Brain microvascular endothelial cell (primary cell): ENCODE data around the gene CNTN6.

Experiments used
- DNase-seq: peaks from one replicate; pipeline ENCODE4 v3.0.0-alpha.2; 2020
- H3K27ac ChIP-seq: fragments of 250-450 bp; sonication (Bioruptor Pico); 2 replicates; pipeline ENCODE4 v1.5.1; 2020; ENCODE audit warnings: mild to moderate bottlenecking, moderate library complexity
- H3K27me3 ChIP-seq: fragments of 250-450 bp; sonication (Bioruptor Pico); replicated peaks from 2 replicates; pipeline ENCODE4 v1.5.1; 2020; ENCODE audit warnings: mild to moderate bottlenecking
- H3K36me3 ChIP-seq: fragments of 250-450 bp; sonication (Bioruptor Pico); replicated peaks from 2 replicates; pipeline ENCODE4 v1.5.1; 2020; ENCODE audit warnings: mild to moderate bottlenecking
- H3K4me3 ChIP-seq: 2 replicates; pipeline ENCODE4 v1.5.1; 2011; ENCODE audit warnings: low read depth, mild to moderate bottlenecking, control low read depth, low read length, moderate library complexity
- in situ Hi-C: cut with HindIII; loops from 2 replicates; pipeline ENCODE4 v1.10.0; 2017; ENCODE audit warnings: low sequenced_read_pairs, low pct_ligation_motif_present
- TF ChIP-seq, protein P1 (sequence below): IDR thresholded peaks from 2 replicates; pipeline ENCODE4 v1.5.1; 2011; ENCODE audit warnings: low read depth, mild to moderate bottlenecking, moderate library complexity, low read length, control low read depth, inconsistent platforms; ENCODE audit errors: missing control alignments

CNTN6 gene

DNA sequence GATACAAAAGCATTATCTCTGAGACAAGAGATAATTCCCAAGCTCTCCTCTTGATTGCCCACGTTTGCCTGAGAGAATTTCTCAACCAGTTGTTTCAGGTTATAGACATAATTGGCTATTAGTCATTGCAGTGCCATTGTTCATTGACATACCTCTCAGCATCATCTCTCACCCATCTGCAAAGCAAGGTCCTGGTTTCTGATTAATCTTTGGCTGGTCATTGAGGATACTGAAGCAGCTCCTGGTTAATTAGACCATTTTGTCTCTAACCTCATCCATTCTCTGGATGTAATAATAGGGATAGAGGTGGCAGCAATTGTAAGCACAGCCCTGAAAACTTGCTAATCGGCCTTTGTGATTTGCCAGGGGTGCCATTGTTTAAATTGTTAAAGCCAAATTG is 104.2 kb downstream of the CNTN6 start:
- Histone ChIP-seq H3K36me3 (no peaks in the 10 kb centered on the region), H3K4me3 (no peak overlapping the region), H3K27ac (no peak overlapping the region), H3K27me3 (no peaks in the 10 kb centered on the region)
- TF ChIP-seq, protein P1, sequence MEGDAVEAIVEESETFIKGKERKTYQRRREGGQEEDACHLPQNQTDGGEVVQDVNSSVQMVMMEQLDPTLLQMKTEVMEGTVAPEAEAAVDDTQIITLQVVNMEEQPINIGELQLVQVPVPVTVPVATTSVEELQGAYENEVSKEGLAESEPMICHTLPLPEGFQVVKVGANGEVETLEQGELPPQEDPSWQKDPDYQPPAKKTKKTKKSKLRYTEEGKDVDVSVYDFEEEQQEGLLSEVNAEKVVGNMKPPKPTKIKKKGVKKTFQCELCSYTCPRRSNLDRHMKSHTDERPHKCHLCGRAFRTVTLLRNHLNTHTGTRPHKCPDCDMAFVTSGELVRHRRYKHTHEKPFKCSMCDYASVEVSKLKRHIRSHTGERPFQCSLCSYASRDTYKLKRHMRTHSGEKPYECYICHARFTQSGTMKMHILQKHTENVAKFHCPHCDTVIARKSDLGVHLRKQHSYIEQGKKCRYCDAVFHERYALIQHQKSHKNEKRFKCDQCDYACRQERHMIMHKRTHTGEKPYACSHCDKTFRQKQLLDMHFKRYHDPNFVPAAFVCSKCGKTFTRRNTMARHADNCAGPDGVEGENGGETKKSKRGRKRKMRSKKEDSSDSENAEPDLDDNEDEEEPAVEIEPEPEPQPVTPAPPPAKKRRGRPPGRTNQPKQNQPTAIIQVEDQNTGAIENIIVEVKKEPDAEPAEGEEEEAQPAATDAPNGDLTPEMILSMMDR = no peak
- in situ Hi-C loops = no loop called here
- no peak for DNase-seq

DNA sequence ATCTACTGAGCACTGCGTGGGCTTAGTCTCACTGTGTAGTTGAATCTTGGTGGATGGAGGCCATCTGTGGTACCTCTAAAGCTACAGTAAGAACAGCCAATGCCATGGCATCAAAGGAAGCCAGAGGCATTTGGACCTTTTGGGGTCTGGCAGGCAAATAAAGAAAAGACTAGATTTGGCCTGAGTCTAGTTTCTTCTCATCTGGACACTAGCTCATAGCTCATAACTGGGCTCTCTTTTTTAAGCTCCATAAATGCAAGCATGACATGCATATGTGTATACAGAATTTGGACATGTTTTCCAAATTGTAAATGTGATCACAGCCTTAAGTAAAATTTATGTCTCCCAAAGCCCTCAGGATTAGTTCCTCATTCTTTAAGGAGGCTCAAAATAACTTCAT is 107.5 kb downstream of the CNTN6 start:
- no peaks in the 10 kb centered on the region for H3K27me3 ChIP-seq
- H3K27ac ChIP-seq = no peak overlapping the region
- DNase-seq = no peak
- TF ChIP-seq, protein P1 = no peak
- no peak overlapping the region for H3K4me3 ChIP-seq
- in situ Hi-C loops = no loop called here
- no peaks in the 10 kb centered on the region for H3K36me3 ChIP-seq

DNA sequence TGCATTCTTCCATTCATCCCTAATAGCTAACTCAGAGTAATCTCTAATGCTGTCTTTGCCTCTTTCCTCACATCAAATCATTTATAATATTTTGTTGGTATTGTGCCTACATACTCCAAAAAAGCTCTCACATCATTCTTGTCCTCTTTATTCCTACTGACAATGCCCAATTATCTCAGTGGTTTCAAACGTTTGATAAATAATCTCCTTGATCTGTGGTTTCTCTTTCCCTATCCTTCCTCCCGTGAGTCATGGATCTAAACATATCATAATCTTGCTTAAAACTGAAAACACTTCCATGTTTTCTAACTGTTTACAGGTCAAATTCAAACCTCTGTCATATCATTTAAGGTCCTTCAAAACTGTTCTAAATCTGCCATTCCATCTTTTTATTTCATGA is 115.1 kb downstream of the CNTN6 start:
- Histone ChIP-seq H3K27me3 (no peaks in the 10 kb centered on the region), H3K36me3 (no peaks in the 10 kb centered on the region), H3K27ac (no peak overlapping the region), H3K4me3 (no peak overlapping the region)
- no peak for DNase-seq
- in situ Hi-C loops = no loop called here
- TF ChIP-seq, protein P1 = no peak

DNA sequence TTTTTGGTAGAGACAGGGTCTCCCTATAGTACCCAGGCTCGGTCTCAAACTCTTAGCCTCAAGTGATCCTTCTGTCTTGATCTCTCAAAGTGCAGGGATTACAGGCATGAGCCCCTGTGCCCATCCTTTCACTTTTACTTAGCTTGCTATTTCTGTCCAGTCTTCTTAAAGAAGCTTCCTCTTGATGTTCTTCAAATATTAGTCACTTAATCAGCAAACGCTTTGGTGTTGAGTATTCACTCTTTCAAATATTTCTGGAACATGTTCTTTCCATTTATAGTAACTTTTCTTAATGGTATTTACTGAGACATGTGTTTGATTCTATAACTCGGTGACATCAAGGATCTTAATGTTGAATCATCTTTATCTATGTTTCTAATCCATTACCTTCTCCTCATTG is 122.1 kb downstream of the CNTN6 start:
- Histone ChIP-seq H3K36me3 (no peaks in the 10 kb centered on the region), H3K4me3 (no peak overlapping the region), H3K27ac (no peak overlapping the region), H3K27me3 (no peaks in the 10 kb centered on the region)
- DNase-seq = peak; percentile 4
- in situ Hi-C loops = no loop called here
- TF ChIP-seq, protein P1 = no peak

GRCh38 chr3:1216856-1217255 is 124.0 kb downstream of the CNTN6 start:
- H3K36me3 ChIP-seq = no peaks in the 10 kb centered on the region
- in situ Hi-C loops = no loop called here
- no peak for DNase-seq
- TF ChIP-seq, protein P1 = no peak
- H3K27ac ChIP-seq = no peak overlapping the region
- no peak overlapping the region for H3K4me3 ChIP-seq
- H3K27me3 ChIP-seq = no peaks in the 10 kb centered on the region

DNA sequence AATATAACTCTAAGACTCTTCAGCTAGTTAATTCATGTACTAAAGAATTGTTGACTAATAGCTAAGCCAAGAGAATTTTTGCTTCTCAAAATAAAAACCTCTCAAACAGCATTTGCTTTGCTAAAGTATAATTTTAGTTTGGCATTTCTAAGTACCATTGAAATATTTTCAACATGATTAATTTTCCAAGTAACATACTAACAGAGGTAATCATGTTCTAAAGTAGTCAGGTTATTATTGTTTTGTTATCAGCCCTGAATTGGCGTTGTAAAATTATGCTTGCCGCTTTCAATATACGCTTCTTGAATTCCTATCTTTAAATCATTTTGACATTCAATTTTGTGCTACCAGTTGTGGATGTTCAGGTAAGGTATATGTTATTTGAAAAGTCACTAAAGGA is 134.3 kb downstream of the CNTN6 start:
- TF ChIP-seq, protein P1 = no peak
- in situ Hi-C loops = no loop called here
- no peak for DNase-seq
- Histone ChIP-seq H3K36me3 (no peaks in the 10 kb centered on the region), H3K27ac (no peak overlapping the region), H3K4me3 (no peak overlapping the region), H3K27me3 (no peaks in the 10 kb centered on the region)
